MM.1S (cell line): ENCODE measurements around the gene OSMR.

Source experiments
- CTCF ChIP-seq: fragments of 300-600 bp; sonication (generic); IDR thresholded peaks from 2 replicates; pipeline ENCODE4 v1.5.1; 2016; ENCODE audit warnings: antibody characterized with exemption, low read length, mixed read lengths
- EZH2 ChIP-seq: fragments of 300-600 bp; sonication (generic); optimal IDR thresholded peaks from 2 replicates; pipeline ENCODE3; 2017; ENCODE audit warnings: low read depth, mild to moderate bottlenecking, antibody characterized with exemption, low read length, mixed read lengths

- TF ChIP-seq CTCF, result no peak
- no peak for TF ChIP-seq EZH2
These were observed 22.3 kb upstream of the OSMR start for GRCh38 chr5:38823503-38823902.
